GM11168 (cell line): Measurements from ENCODE around the gene CCDC178.
"Not testable (repeated sequence)": the region's sequence is repeated elsewhere in the genome, so short reads cannot be mapped to it uniquely, and the experiment has no call there.

Experiments
- in situ Hi-C: fragments of 300-500 bp; cut with MboI; formaldehyde crosslinking; loops from one replicate; pipeline ENCODE4 v1.12.0; 2022; ENCODE audit warnings: low sequenced_read_pairs; ENCODE audit not compliant: unreplicated experiment

CCDC178 gene

GRCh38 chr18:33440060-33441043, at the start of gene CCDC178:
TSS of gene CCDC178 (minus strand) at chr18:33440721. CDS start at chr18:33412088, 28,633 bp downstream.
- in situ Hi-C loops: no loop called here

GRCh38 chr18:33483908-33484307, 43.4 kb upstream of the CCDC178 start:
- in situ Hi-C loops: no loop called here

DNA sequence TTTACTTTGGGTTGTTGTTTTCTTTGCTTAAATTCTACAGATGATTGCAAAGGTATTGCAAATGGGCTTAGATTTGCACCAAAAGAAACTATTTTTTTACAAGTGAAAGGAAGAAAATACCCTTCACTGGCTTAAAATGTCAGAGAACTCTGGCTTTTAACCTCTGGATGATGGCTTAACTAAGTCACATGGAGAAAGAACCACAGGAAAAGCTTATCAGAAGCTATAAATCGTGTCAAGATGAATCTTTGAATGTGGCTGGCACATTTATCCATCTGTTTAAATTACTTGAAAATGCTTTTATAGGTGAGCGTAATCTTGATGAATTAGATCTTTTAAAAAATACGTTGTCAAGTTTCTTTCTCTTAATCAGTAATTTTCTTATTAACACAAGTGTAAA, 32.0 kb upstream of the CCDC178 start:
- in situ Hi-C loops: no loop called here

GRCh38 chr18:33470216-33470615, 29.7 kb upstream of the CCDC178 start:
- in situ Hi-C loops: no loop called here

GRCh38 chr18:33469699-33470098, 29.2 kb upstream of the CCDC178 start:
- in situ Hi-C loops: no loop called here

DNA sequence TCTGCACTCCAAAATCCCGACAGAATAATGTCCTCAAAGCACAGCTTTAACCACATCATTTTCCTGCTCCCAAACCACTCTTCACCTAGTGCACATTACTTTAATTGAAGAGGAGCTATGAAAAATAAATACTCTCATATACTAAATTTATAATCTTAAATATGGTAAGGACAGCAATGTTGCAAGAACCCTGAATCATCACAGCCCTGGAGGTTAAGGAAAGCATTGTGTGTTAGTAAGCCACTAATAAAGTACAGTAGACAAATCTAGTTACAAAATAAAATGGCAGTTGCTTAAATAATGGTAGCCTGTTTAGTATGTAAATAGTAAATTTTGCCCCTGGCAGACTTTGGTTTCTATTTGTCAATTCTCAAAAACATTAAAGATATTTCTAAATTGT, 27.0 kb upstream of the CCDC178 start:
- in situ Hi-C loops: no loop called here

- in situ Hi-C loops: no loop called here
Observed at GRCh38 chr18:33466822-33467221, 26.3 kb upstream of the CCDC178 start.

DNA sequence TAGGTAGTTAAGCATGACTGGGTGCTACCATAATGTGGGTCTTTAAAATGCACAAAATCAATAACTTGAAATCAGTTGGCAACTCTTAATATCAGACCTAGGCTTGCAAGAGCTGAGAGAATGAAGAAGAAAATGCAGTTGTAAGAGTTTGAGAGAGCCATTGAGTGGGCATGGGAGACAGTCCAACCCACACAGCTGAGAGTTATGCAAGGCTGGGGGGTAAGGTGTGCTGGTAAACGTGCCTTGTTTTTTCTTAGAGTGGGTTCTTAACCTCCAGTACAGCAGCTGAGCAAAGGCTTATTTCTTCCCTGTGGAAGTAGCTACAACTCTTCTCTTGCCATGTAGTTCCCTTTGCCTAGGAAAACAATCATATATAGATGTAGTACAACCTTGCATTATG, 20.2 kb upstream of the CCDC178 start:
- in situ Hi-C loops: no loop called here

DNA sequence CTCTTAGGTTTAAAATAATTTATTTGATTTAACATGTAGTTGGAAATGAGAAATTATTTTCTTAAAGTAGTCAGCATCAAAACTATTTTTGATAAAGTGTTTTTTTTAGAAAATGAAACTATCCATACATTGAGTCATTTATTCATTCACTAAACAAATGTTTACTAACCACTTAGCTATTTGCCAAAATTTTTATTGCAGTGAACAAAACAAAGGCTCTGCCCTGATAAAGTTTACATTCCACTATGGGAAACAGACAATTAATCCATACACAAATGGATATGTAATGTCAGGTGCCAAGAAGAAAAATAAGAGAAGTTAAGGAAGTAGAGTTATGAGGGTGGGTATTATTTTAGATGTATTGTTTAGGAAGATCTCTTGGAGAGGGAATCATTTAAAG, 19.1 kb upstream of the CCDC178 start:
- in situ Hi-C loops: no loop called here

DNA sequence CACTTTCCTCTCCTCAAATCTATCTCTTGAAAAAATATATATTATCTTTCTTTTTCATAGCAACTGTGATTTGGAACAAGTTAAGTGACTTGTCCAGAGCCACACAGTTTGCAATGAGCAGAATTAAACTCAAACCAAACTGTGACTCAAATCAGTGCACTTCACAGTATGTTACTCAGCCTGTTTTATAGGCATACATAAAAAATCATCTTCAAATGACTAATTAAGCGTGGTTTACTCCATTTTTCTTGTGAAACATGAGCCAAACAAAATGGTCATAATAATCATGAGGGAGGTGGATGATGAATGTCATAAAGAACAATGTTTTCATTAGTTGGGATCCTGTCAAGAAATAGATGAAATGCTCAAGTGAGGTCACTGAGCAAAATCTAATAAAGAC, 6.1 kb upstream of the CCDC178 start:
- in situ Hi-C loops: no loop called here

DNA sequence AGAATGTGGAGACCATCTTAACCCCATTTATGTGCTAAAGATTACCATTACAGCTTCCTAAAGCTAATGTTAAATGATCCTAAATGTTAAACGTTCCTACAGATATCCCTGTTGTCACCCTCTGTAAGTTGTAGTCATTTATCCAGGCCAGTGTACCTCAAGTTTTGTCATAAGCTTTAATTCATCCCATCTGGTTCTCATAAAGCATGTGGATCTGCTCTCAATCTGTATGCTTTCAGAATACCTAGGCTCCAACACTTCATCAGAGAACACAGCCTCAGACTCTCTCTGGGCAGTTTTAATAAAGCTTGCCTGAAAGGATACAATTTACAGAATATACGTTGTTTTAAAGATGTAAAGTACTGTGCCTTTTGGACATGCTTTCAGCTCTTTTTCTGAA, 4.2 kb upstream of the CCDC178 start:
- in situ Hi-C loops: no loop called here

GRCh38 chr18:33432857-33433256, 7.7 kb downstream of the CCDC178 start:
- in situ Hi-C loops: no loop called here

- in situ Hi-C loops: no loop called here
Observed at GRCh38 chr18:33427549-33427948, 13.0 kb downstream of the CCDC178 start.

DNA sequence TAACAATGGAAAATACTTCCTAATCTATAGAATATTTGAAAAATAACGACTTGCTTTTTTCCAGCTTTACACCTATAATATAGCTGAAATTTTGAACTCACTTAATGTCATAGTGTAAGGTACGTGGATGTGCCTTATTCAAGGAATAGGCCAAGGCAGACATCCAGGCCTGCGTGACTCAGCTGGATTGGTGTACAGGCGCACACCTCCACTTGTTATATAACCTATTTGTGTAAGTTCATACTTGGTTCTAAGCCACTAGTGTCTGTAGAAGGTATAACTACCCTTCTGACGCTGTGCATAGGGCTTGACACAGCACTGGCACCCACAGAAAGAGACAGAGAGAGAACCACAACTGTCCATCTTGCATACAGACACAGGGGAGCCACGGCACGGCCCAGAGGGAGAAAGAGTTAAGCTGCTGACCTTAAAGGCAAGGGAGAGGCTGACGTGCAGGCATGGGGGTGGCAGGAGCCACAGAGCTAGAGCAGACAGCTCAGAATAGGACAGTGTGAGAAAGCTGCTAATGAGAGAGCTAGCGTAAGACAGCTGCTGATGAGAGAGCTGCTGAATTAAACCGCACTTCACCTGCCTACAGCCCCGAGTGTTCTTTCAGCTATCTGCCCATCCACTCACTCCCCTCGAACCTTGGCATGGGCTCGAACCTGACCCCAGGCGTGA, 16.1 kb downstream of the CCDC178 start:
- in situ Hi-C loops: no loop called here

- in situ Hi-C loops: no loop called here
Observed at GRCh38 chr18:33421225-33421624, 19.3 kb downstream of the CCDC178 start.

DNA sequence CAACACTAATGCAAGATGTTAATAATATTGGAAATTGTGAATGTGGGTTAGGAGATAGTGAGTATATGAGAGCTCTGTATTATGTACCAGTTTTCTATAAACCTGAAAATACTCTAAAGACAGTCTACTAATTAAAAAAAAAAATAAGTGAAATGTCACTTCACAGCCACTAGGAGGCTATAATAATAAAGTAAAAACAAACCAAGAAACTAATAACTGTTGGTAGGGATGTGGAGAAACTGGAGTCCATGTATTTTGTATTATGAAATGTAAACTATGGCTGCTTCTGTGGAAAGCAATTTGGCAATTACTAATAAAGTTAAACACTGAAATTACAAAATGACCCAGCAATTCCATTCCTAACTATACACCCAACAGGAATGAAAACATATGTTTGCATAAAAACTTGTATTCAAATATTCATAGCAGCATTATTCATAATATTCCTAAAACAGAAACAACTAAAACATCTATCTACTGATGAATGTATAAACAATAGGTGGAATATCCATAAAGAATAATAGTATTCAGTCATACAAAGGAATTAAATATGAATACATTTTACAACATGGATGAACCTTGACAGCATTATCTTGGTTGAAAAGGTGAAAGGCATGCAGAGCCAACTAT, 36.2 kb downstream of the CCDC178 start:
- in situ Hi-C loops: no loop called here

- in situ Hi-C loops: not testable (repeated sequence)
Observed at GRCh38 chr18:33398939-33399338, 41.6 kb downstream of the CCDC178 start.

- in situ Hi-C loops: no loop called here
Observed at GRCh38 chr18:33375829-33376228, 64.7 kb downstream of the CCDC178 start.

DNA sequence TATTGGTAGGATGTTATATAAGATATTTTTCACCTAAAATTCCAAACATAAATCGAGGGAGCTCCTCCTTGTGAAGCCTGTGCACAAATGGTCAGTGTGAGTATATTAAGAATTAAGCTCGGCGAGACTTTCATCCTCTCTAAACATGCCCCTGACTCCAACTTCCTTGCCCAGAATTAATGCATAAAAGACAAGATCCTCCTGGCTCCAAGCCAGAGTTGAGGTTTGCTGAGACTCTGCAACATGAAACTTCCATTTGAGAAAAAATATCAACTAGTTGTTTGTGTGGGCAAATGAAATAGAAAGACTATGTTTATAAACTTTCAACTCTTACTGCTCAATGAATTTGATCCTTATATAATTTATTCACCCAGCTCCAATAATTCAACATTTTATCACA, 68.1 kb downstream of the CCDC178 start:
- in situ Hi-C loops: no loop called here

- in situ Hi-C loops: no loop called here
Observed at GRCh38 chr18:33369711-33370449, 70.6 kb downstream of the CCDC178 start.
